Measurements from ENCODE around the gene TOR1B. TPM values are rescaled to one million over a fixed set of nuclear protein-coding genes. Genes with fewer than 3 reads are reported as not detected.

TOR1B gene
- total and polyA plus RNA-seq, 2 of the 4 experiments (the other 2 are of a cell fraction), result 15.6 to 21.0 TPM

GRCh38 chr9:129839324-129840023 lies 36.5 kb downstream of the TOR1B start:
- no TSS peak for BruUV-seq (replicated peaks)
- Histone ChIP-seq H3K56ac (ENCODE audit: extremely low read depth, insufficient read depth, low read length) (no peak overlapping the region), H4K91ac (ENCODE audit: insufficient read depth, low read depth, low read length) (peak overlapping the region; percentile 48; the same call in 1 of the 2 replicates), H3K18ac (ENCODE audit: low read depth, low read length) (peak overlapping the region; percentile 20), H4K8ac (ENCODE audit: low read depth in 2 of 2, low read length in 2 of 2) (peak overlapping the region in 1 of 2 experiments; percentile 74; a peak in 2 of 4 replicates), H3K27ac (ENCODE audit: insufficient read depth, low read length) (peak overlapping the region; percentile 41), H4K5ac (ENCODE audit: low read depth, low read length) (0 out of 2 replicates have a peak overlapping the region, but pooled peaks have one; percentile 3), H2BK15ac (ENCODE audit: low read depth, low read length) (no peak overlapping the region), H2AK5ac (ENCODE audit: low read depth, low read length) (peak overlapping the region; percentile 94), H3K4me3 (ENCODE audit: insufficient read depth, low read depth, low read length) (no peak overlapping the region), H3K9ac (ENCODE audit: low read depth, low read length) (no peak overlapping the region), H3K36me3 (ENCODE audit: control insufficient read depth, insufficient read depth, low read length) (peaks cover 7% of the 10 kb centered on the region), H3K23ac (ENCODE audit: low read depth, low read length) (peak overlapping the region; percentile 28; the same call in 1 of the 2 replicates), H4K20me1 (ENCODE audit: insufficient read depth, low read length) (peaks cover 16% of the 10 kb centered on the region), H3K9me1 (ENCODE audit: insufficient read depth, low read length) (peaks cover 14% of the 10 kb centered on the region), H3K9me3 (ENCODE audit: control insufficient read depth, insufficient read depth, low read length) (no peaks in the 10 kb centered on the region), H3K14ac (replicated peaks; ENCODE audit: low read depth, low read length) (peak overlapping the region; percentile 61), H2BK120ac (ENCODE audit: low read depth, low read length) (peak overlapping the region; percentile 61), H2BK20ac (ENCODE audit: low read depth, low read length) (peak overlapping the region; percentile 67; the same call in 1 of the 2 replicates), H3K4me2 (ENCODE audit: low read depth, low read length) (peak overlapping the region; percentile 58), H3K4ac (ENCODE audit: low read depth, low read length) (peak overlapping the region; percentile 73), H3K79me1 (ENCODE audit: low read depth in 1 of 2, low read length in 2 of 2) (peaks cover 38 to 63% of the 10 kb centered on the region in 2 experiments), H2AK9ac (replicated peaks; ENCODE audit: low read depth, low read length, poor library complexity) (peak overlapping the region; percentile 79), H2AFZ (replicated peaks; ENCODE audit: low read length, poor library complexity) (peak overlapping the region; percentile 59), H2BK5ac (ENCODE audit: low read depth, low read length, poor library complexity, severe bottlenecking) (peak overlapping the region; percentile 80), H3K4me1 (ENCODE audit: control insufficient read depth, insufficient read depth, low read length) (peaks cover 13% of the 10 kb centered on the region), H3K27me3 (ENCODE audit: control insufficient read depth, insufficient read depth, low read length) (no peaks in the 10 kb centered on the region)
- dilution Hi-C loops (cut with HindIII; ENCODE audit: low sequenced_read_pairs, unreplicated experiment) (no loop called here), in situ Hi-C loops (cut with MboI; ENCODE audit: low sequenced_read_pairs) (no loop called here), intact Hi-C loops (cut with micrococcal nuclease) (no loop called here)
- CTCF ChIA-PET, result no interaction called here
- TF ChIP-seq RAD21 (IDR thresholded peaks at IDR 0.05; ENCODE audit: low read length) (no peak), SMC3 (IDR thresholded peaks at IDR 0.05; ENCODE audit: low read depth, low read length) (no peak), CEBPB (IDR thresholded peaks at IDR 0.05; ENCODE audit: low read depth, low read length) (no peak)
- no peak for ATAC-seq (ENCODE audit: low read depth)
- WGBS, 2 experiments (ENCODE audit: extremely low coverage in 2 of 2, insufficient read length in 1 of 2), result 75% methylated on average over 4 of the region's 10 CpGs; no CpG with 5 or more reads in 1 of the 2 experiments
- no peak for DNase-seq
- POLR2A ChIA-PET (ENCODE audit: unreplicated experiment), result interaction anchor here (0.5 kb wide), 1 partner anchor 99 kb away, joined by 3 read pairs; no protein-coding TSS in a partner anchor

Data from IMR-90 (cell line).